Measurements from ENCODE around the gene GLRA3. TPM values are rescaled to one million over a fixed set of nuclear protein-coding genes. Genes with fewer than 3 reads are reported as not detected.

GLRA3 gene
- total RNA-seq, 1 donor from 2014 or later: not detected

DNA sequence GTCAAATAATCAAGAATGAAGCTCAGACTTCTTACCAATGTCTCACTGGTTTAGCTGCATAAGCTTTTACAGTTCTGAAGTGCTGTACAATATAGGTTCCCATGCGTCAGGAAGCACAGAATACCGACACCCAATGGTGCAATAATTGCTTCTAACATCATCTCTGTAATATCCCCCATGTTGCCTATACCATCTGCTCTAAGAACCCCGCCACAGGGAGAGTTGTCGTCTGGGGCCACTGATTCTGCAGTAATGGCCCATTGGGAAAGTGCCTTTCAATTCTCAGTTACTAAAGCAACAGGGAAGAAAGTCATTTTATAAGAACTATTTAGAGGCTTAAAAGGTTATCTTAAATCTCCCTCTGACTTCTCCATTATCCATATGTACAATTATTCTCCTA lies 94.9 kb downstream of the GLRA3 start:
- Histone ChIP-seq H3K9me3 (ENCODE audit: control insufficient read depth in 3 of 3, low read length in 3 of 3) (no peaks in the 10 kb centered on the region), H3K9ac (ENCODE audit: low read depth in 1 of 3, low read length in 3 of 3) (no peak overlapping the region), H3K27ac (ENCODE audit: low read depth, low read length) (no peak overlapping the region), H3K4me3 (ENCODE audit: low read length in 3 of 3) (no peak overlapping the region), H3K4me1 (ENCODE audit: control insufficient read depth in 3 of 3, insufficient read depth in 3 of 3, low read length in 3 of 3) (no peaks in the 10 kb centered on the region), H3K36me3 (ENCODE audit: control insufficient read depth in 3 of 3, insufficient read depth in 3 of 3, low read length in 3 of 3) (no peaks in the 10 kb centered on the region), H3K27me3 (ENCODE audit: control insufficient read depth in 3 of 3, insufficient read depth in 3 of 3, low read length in 3 of 3) (no peaks in the 10 kb centered on the region)

DNA sequence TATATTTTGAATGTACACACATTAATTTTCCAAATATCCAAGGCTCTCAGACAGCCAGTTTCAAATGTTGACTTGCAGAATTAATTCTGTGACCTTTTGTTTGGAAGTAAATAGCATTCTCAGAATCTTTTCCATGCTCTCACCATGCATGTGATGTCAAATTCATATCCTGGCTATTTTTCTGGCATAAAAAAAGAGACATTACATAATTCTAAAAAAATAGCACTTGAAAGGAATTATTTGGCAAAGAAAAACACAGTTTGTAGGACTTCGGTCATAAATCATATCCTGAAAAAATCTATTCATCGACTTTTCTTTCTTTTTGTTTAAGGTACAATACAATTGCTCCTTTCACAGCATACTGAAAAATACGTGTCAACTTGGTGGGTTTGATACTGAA lies 111.2 kb downstream of the GLRA3 start:
- Histone ChIP-seq H3K27me3 (ENCODE audit: control insufficient read depth in 3 of 3, insufficient read depth in 3 of 3, low read length in 3 of 3) (no peaks in the 10 kb centered on the region), H3K36me3 (ENCODE audit: control insufficient read depth in 3 of 3, insufficient read depth in 3 of 3, low read length in 3 of 3) (no peaks in the 10 kb centered on the region), H3K9me3 (ENCODE audit: control insufficient read depth in 3 of 3, low read length in 3 of 3) (no peaks in the 10 kb centered on the region), H3K9ac (ENCODE audit: low read depth in 1 of 3, low read length in 3 of 3) (no peak overlapping the region), H3K4me1 (ENCODE audit: control insufficient read depth in 3 of 3, insufficient read depth in 3 of 3, low read length in 3 of 3) (no peaks in the 10 kb centered on the region), H3K4me3 (ENCODE audit: low read length in 3 of 3) (no peak overlapping the region), H3K27ac (ENCODE audit: low read depth, low read length) (no peak overlapping the region)

DNA sequence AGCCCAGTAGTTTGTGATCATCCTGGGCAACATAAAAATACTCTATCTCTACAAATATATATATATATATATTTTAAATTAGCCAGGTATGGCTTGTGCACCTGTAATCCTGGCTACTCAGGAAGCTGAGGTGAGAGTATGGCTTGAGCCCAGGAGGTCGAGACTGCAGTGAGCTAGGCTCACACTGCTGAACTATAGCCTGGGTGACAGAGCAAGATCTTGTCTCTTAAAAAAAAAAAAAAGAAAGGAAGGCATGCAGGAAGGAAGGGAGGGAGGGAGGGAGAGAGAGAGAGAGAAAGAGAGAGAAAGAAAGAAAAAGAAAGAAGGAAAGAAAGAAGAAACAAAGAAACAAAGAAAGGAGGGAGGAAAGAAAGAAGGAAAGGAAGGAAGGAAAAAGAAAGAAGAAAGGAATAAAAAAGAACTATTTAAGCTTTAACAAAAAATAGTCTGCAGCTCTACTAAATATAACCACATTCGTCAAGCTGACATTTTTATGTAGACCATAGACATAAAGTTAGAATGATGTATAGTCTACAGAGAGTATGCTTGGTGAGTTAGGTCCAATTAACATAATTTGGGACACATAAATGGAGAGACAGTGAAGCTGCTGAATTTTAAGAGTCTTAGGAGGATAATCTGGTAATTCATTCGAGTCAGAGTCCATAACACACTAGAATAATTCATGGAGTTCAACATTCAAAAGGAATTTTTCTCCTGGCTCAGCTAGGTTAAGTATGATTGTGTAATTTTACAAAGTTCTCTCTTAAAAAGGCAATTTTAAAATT lies 111.9 kb downstream of the GLRA3 start:
- H3K9ac ChIP-seq (ENCODE audit: low read depth in 1 of 3, low read length in 3 of 3): no peak overlapping the region
- no peak overlapping the region for H3K27ac ChIP-seq (ENCODE audit: low read depth, low read length)
- no peaks in the 10 kb centered on the region for H3K4me1 ChIP-seq (ENCODE audit: control insufficient read depth in 3 of 3, insufficient read depth in 3 of 3, low read length in 3 of 3)
- no peaks in the 10 kb centered on the region for H3K9me3 ChIP-seq (ENCODE audit: control insufficient read depth in 3 of 3, low read length in 3 of 3)
- H3K36me3 ChIP-seq (ENCODE audit: control insufficient read depth in 3 of 3, insufficient read depth in 3 of 3, low read length in 3 of 3): no peaks in the 10 kb centered on the region
- no peak overlapping the region for H3K4me3 ChIP-seq (ENCODE audit: low read length in 3 of 3)
- no peaks in the 10 kb centered on the region for H3K27me3 ChIP-seq (ENCODE audit: control insufficient read depth in 3 of 3, insufficient read depth in 3 of 3, low read length in 3 of 3)

DNA sequence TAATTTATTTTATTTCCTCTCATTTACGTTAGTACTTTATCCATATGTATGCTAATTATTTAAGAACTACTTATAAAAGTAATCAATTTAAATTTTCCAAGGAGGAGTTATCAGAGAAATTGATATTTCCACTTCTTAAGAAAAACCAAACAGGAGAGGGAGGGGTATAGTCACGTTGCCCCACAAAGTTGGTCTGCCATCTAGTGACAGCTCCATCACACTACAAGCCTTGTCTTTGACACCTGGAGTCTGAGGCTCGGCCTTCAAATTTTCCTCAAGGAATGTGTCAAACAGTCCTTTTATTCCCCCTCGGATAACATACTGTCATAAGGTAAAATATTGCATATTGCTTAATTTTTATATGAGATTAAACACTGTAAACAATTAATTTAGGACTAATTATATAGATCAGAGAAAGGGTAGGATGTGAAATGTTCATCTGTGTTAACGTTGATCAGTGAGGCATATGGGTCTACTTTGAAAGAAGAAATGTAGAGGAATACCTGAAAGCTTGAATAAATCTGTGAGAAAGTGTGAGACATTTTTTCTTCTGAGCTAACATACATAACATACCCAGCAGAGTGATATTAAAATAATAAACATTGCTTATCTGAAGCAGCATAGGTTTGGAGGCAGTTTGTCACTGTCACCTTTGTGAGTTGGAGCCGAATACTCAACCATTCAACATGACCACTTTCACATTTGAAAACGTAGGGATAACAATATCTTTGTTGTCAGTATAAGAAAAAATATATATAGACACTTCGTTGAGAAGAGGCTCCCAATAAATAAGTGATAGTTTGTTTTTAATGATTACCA lies 114.4 kb downstream of the GLRA3 start:
- H3K27ac ChIP-seq (ENCODE audit: low read depth, low read length): no peak overlapping the region
- H3K9ac ChIP-seq (ENCODE audit: low read depth in 1 of 3, low read length in 3 of 3): no peak overlapping the region
- no peaks in the 10 kb centered on the region for H3K27me3 ChIP-seq (ENCODE audit: control insufficient read depth in 3 of 3, insufficient read depth in 3 of 3, low read length in 3 of 3)

DNA sequence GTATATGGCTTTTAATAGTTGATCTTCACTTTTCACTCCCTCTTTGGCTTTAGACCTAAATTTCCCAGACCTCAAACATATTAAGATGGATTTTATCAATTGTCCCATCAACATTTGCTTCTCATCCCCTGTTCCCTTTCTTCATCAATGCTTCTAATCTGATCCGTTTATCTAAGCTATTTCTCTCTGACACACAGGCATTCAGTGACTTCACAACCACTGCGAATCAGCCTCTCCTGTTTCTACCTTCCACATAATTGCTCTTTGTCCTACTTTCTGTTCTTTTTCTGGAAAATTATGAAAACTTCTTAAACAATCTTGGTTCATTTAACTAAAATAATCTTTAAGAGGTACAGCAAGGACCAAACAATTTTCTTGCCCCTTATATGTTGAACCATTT lies 115.2 kb downstream of the GLRA3 start:
- no peaks in the 10 kb centered on the region for H3K9me3 ChIP-seq (ENCODE audit: control insufficient read depth in 3 of 3, low read length in 3 of 3)
- H3K27me3 ChIP-seq (ENCODE audit: control insufficient read depth in 3 of 3, insufficient read depth in 3 of 3, low read length in 3 of 3): no peaks in the 10 kb centered on the region
- no peaks in the 10 kb centered on the region for H3K36me3 ChIP-seq (ENCODE audit: control insufficient read depth in 3 of 3, insufficient read depth in 3 of 3, low read length in 3 of 3)
- H3K9ac ChIP-seq (ENCODE audit: low read depth in 1 of 3, low read length in 3 of 3): no peak overlapping the region
- H3K4me3 ChIP-seq (ENCODE audit: low read length in 3 of 3): no peak overlapping the region
- H3K27ac ChIP-seq (ENCODE audit: low read depth, low read length): no peak overlapping the region
- no peaks in the 10 kb centered on the region for H3K4me1 ChIP-seq (ENCODE audit: control insufficient read depth in 3 of 3, insufficient read depth in 3 of 3, low read length in 3 of 3)

More for the DNA sequence above, 114.4 kb downstream of the GLRA3 start:
- Histone ChIP-seq H3K4me1 (ENCODE audit: control insufficient read depth in 3 of 3, insufficient read depth in 3 of 3, low read length in 3 of 3) (no peaks in the 10 kb centered on the region), H3K4me3 (ENCODE audit: low read length in 3 of 3) (no peak overlapping the region), H3K36me3 (ENCODE audit: control insufficient read depth in 3 of 3, insufficient read depth in 3 of 3, low read length in 3 of 3) (no peaks in the 10 kb centered on the region), H3K9me3 (ENCODE audit: control insufficient read depth in 3 of 3, low read length in 3 of 3) (no peaks in the 10 kb centered on the region)

DNA sequence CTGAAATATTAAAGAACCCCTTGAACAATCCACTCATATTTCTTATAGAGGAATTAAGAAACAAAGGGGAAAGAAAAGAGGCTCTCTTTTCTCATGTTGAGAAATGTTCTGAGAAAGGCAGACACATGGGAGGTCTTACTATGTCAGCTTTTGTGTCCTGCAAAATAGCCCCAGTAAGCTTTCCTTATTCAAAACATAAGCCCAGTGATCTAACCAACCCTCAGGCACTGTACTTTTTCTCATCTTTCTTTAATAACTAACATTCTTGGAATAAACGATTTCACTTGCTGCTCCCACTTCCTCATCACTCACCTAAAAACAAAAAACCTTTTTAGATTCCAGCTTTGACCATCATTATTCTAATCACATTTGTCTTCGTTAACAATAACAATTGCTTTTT lies 115.9 kb downstream of the GLRA3 start:
- Histone ChIP-seq H3K27ac (ENCODE audit: low read depth, low read length) (no peak overlapping the region), H3K9ac (ENCODE audit: low read depth in 1 of 3, low read length in 3 of 3) (no peak overlapping the region), H3K9me3 (ENCODE audit: control insufficient read depth in 3 of 3, low read length in 3 of 3) (no peaks in the 10 kb centered on the region), H3K27me3 (ENCODE audit: control insufficient read depth in 3 of 3, insufficient read depth in 3 of 3, low read length in 3 of 3) (no peaks in the 10 kb centered on the region), H3K4me3 (ENCODE audit: low read length in 3 of 3) (no peak overlapping the region), H3K36me3 (ENCODE audit: control insufficient read depth in 3 of 3, insufficient read depth in 3 of 3, low read length in 3 of 3) (no peaks in the 10 kb centered on the region), H3K4me1 (ENCODE audit: control insufficient read depth in 3 of 3, insufficient read depth in 3 of 3, low read length in 3 of 3) (no peaks in the 10 kb centered on the region)

DNA sequence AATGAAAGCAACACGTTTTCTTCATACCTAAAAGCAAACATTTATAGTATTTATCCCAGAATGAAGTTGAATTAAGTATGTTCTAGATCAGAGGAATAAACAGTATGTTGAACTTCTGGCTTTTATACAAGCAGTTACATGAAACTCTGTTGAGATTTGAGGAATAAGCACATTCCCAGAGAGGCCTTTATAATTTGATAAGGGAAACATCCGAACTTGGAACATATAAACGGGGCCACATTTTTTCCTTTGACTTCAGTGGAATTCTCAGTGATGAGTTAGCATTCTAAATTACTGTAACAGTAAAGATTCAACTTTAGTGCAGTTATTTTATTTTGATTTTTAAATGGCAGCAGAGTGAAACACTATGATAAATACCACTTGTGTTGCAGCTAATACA lies 119.5 kb downstream of the GLRA3 start:
- H3K4me1 ChIP-seq (ENCODE audit: control insufficient read depth in 3 of 3, insufficient read depth in 3 of 3, low read length in 3 of 3): no peaks in the 10 kb centered on the region

DNA sequence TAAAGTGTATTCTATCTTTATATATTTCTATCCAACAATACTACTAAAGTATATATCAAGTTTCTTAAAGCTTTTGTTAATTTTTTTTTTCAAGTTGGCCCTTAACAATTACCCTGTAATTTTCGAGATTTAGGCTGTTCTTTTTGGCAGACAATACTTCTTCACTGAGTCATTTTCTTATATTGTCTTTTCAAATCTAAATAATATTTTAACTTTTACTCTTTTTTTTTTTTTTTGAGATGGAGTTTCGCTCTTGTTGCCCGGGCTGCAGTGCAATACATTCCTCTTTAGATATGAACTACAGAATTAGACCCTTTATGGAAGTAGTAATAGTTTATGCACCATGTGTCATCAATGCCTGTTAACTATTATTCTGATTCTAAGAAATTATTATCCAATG lies 120.7 kb downstream of the GLRA3 start:
- no peak overlapping the region for H3K4me3 ChIP-seq (ENCODE audit: low read length in 3 of 3)
- no peaks in the 10 kb centered on the region for H3K27me3 ChIP-seq (ENCODE audit: control insufficient read depth in 3 of 3, insufficient read depth in 3 of 3, low read length in 3 of 3)
- no peaks in the 10 kb centered on the region for H3K4me1 ChIP-seq (ENCODE audit: control insufficient read depth in 3 of 3, insufficient read depth in 3 of 3, low read length in 3 of 3)
- no peak overlapping the region for H3K9ac ChIP-seq (ENCODE audit: low read depth in 1 of 3, low read length in 3 of 3)
- no peaks in the 10 kb centered on the region for H3K9me3 ChIP-seq (ENCODE audit: control insufficient read depth in 3 of 3, low read length in 3 of 3)
- no peaks in the 10 kb centered on the region for H3K36me3 ChIP-seq (ENCODE audit: control insufficient read depth in 3 of 3, insufficient read depth in 3 of 3, low read length in 3 of 3)
- H3K27ac ChIP-seq (ENCODE audit: low read depth, low read length): no peak overlapping the region

More for the DNA sequence above, 119.5 kb downstream of the GLRA3 start:
- Histone ChIP-seq H3K4me3 (ENCODE audit: low read length in 3 of 3) (no peak overlapping the region), H3K27me3 (ENCODE audit: control insufficient read depth in 3 of 3, insufficient read depth in 3 of 3, low read length in 3 of 3) (no peaks in the 10 kb centered on the region), H3K36me3 (ENCODE audit: control insufficient read depth in 3 of 3, insufficient read depth in 3 of 3, low read length in 3 of 3) (no peaks in the 10 kb centered on the region), H3K9me3 (ENCODE audit: control insufficient read depth in 3 of 3, low read length in 3 of 3) (no peaks in the 10 kb centered on the region), H3K9ac (ENCODE audit: low read depth in 1 of 3, low read length in 3 of 3) (no peak overlapping the region), H3K27ac (ENCODE audit: low read depth, low read length) (no peak overlapping the region)

DNA sequence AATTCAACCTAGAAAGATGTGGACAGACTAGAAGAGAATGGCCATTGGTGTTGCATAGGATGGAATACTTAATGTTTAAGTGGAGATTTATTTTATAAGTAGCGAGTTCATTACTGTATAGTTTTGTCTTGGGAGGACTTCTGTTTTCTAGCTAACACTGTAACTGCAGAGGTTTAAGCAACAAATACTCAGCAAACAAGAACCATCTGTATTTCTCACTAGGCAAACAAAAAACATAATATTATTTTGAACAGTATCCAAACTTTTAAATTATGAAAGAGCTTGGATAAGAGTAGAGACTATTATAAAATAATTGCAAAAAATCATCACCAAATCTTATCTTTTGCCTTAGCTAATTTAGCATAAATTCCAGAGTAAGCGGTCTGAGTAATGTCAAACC lies 121.1 kb downstream of the GLRA3 start:
- Histone ChIP-seq H3K4me1 (ENCODE audit: control insufficient read depth in 3 of 3, insufficient read depth in 3 of 3, low read length in 3 of 3) (no peaks in the 10 kb centered on the region), H3K9me3 (ENCODE audit: control insufficient read depth in 3 of 3, low read length in 3 of 3) (no peaks in the 10 kb centered on the region), H3K27me3 (ENCODE audit: control insufficient read depth in 3 of 3, insufficient read depth in 3 of 3, low read length in 3 of 3) (no peaks in the 10 kb centered on the region), H3K4me3 (ENCODE audit: low read length in 3 of 3) (no peak overlapping the region), H3K9ac (ENCODE audit: low read depth in 1 of 3, low read length in 3 of 3) (no peak overlapping the region), H3K36me3 (ENCODE audit: control insufficient read depth in 3 of 3, insufficient read depth in 3 of 3, low read length in 3 of 3) (no peaks in the 10 kb centered on the region), H3K27ac (ENCODE audit: low read depth, low read length) (no peak overlapping the region)

DNA sequence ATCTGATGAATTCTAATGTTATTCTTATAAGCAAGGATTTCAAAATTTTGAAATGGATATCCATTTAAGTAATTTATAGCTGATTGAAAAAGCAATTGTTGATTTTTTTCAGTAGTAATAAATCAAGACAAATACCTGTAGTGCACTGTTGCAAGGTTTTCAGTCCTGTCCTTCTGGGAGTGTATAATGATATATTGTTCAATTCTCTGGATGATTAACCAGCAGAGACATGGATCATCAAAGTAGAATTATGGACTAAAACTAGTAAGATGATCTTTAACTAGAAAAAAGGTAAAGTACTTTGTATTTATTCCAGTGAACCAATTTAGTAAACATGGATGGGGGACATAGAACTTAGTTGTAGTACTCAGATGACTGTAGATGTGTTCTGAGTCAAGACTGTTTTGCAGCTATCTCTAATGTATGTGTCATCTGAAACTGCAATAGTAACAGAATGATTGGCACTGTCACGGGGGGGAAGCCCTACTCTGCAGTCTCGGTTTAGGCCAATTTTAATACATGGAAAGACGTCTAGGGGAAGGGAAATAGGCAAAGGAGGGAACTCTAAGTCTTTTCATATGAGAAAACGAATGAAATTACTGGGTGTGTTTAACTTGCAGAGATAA lies 121.9 kb downstream of the GLRA3 start:
- no peak overlapping the region for H3K27ac ChIP-seq (ENCODE audit: low read depth, low read length)
- H3K9me3 ChIP-seq (ENCODE audit: control insufficient read depth in 3 of 3, low read length in 3 of 3): no peaks in the 10 kb centered on the region
- no peaks in the 10 kb centered on the region for H3K4me1 ChIP-seq (ENCODE audit: control insufficient read depth in 3 of 3, insufficient read depth in 3 of 3, low read length in 3 of 3)
- H3K9ac ChIP-seq (ENCODE audit: low read depth in 1 of 3, low read length in 3 of 3): no peak overlapping the region
- no peaks in the 10 kb centered on the region for H3K27me3 ChIP-seq (ENCODE audit: control insufficient read depth in 3 of 3, insufficient read depth in 3 of 3, low read length in 3 of 3)
- no peaks in the 10 kb centered on the region for H3K36me3 ChIP-seq (ENCODE audit: control insufficient read depth in 3 of 3, insufficient read depth in 3 of 3, low read length in 3 of 3)
- H3K4me3 ChIP-seq (ENCODE audit: low read length in 3 of 3): no peak overlapping the region
